Keratinocyte (primary cell): ENCODE measurements around the gene ATF5.

Experiments used
- CTCF ChIP-seq, 3 experiments: IDR thresholded peaks in 1 of 3; conservative IDR thresholded peaks in 1 of 3; optimal IDR thresholded peaks in 1 of 3; 2 replicates in 2 of 3; 3 replicates in 1 of 3; pipeline versions ENCODE3 to v1.5.1; 2011; ENCODE audit warnings: low read length in 3 of 3, mild to moderate bottlenecking in 3 of 3, moderate library complexity in 2 of 3, control low read depth in 1 of 3, inconsistent platforms in 1 of 3; ENCODE audit not compliant: insufficient read depth in 2 of 3; ENCODE audit errors: extremely low read depth in 1 of 3
- EZH2 ChIP-seq: IDR thresholded peaks from one replicate; pipeline ENCODE4 v1.6.1; 2012; ENCODE audit warnings: inconsistent platforms, mild to moderate bottlenecking, low read length, moderate library complexity

- TF ChIP-seq CTCF (optimal IDR thresholded peaks at IDR 0.05 in 1 of 3, IDR thresholded peaks at IDR 0.05 in 1 of 3, conservative IDR thresholded peaks at IDR 0.05 in 1 of 3; ENCODE audit: extremely low read depth in 1 of 3, insufficient read depth in 2 of 3, low read length in 3 of 3) (peak; percentile 65 to 88 (median 87)), EZH2 (no peak)
These were observed 39.2 kb upstream of the ATF5 start for GRCh38 chr19:49889687-49890348.
